ENCODE measurements around the gene NME4.
A peak's percentile ranks its signal among the peaks of the same experiment; 100 is the strongest.

NME4 gene

DNA sequence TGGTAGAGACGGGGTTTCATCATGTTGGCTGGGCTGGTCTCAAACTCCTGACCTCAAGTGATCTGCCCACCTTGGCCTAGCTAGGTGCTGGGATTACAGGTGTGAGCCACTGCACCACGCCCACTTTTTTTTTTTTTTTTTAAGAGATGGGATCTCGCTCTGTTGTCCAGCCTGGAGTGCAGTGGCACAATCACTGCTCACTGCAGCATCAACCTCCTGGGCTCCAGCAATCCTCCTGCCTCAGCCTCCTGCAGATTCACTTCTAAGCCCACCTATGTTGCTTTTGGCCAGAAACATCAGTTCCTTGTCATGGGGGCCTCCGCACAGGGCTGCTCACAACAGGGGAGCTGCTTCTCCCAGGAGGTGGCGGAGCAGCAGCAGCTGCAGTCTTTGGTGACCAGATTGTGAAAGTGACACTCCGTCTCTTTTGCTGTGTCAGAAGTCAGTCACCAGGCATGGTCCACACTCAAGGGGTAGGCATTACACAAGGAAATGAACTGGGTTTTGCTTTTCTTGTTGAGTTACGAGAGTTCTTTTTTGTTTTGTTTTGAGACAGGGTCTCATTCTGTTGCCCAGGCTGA is 4.5 kb upstream of the NME4 start:
- Mint-ChIP-seq H3K27me3 (ENCODE audit: low read depth) (peaks cover 4% of the 10 kb centered on the region), H3K4me3 (no peak overlapping the region), H3K9me3 (no peaks in the 10 kb centered on the region), H3K36me3 (ENCODE audit: low read depth) (no peaks in the 10 kb centered on the region), H3K4me1 (peaks cover 28% of the 10 kb centered on the region), H3K27ac (no peak overlapping the region)
- TF ChIP-seq, protein P1, sequence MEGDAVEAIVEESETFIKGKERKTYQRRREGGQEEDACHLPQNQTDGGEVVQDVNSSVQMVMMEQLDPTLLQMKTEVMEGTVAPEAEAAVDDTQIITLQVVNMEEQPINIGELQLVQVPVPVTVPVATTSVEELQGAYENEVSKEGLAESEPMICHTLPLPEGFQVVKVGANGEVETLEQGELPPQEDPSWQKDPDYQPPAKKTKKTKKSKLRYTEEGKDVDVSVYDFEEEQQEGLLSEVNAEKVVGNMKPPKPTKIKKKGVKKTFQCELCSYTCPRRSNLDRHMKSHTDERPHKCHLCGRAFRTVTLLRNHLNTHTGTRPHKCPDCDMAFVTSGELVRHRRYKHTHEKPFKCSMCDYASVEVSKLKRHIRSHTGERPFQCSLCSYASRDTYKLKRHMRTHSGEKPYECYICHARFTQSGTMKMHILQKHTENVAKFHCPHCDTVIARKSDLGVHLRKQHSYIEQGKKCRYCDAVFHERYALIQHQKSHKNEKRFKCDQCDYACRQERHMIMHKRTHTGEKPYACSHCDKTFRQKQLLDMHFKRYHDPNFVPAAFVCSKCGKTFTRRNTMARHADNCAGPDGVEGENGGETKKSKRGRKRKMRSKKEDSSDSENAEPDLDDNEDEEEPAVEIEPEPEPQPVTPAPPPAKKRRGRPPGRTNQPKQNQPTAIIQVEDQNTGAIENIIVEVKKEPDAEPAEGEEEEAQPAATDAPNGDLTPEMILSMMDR (IDR thresholded peaks at IDR 0.05; ENCODE audit: unreplicated experiment in 3 of 3) = no peak

DNA sequence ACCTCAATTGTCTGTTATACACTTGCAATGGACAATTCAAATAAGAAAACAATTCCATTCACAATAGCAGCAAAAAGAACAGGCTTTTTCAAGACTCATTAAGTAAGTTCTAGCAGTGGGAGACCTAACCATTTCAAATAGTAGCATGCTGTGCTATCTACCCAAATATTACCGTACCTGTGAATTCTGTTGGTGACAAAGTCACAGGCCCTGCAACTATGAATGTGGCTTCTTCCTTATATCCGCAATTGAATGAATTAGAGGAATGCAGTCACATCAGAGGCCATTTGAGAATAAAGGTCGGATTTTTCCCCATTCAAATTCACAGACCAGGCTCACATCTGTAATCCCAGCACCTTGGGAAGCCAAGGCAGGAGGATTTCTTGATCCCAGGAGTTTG is 800 bp upstream of the NME4 start:
- Mint-ChIP-seq H3K27ac (peak overlapping the region; percentile 98 to 99 (median 98)), H3K4me3 (peak overlapping the region; percentile 96 to 99 (median 98)), H3K9me3 (no peaks in the 10 kb centered on the region), H3K36me3 (ENCODE audit: low read depth) (no peaks in the 10 kb centered on the region), H3K4me1 (peaks cover 11% of the 10 kb centered on the region), H3K27me3 (ENCODE audit: low read depth) (no peaks in the 10 kb centered on the region)
- TF ChIP-seq, protein P1 (IDR thresholded peaks at IDR 0.05; ENCODE audit: unreplicated experiment in 3 of 3) = no peak

DNA sequence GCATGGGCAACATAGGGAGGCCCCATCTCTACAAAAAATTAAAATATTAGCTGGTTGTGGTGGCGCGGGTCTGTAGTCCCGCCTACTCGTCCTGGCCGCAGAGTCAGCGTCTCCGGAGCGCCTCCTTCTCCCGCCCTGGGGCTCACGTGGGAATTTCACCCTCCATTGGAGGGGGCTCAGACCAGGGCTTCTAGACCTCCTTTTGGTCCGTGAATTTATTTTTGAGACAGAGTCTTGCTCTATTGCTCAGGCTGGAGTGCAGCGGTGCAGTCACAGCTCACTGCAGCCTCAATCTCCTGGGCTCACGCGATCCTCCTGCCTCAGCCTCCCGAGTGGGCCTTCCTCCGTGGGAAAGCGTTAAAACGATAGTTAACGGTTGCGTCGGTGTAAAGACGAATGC is 394 bp upstream of the NME4 start:
- no peaks in the 10 kb centered on the region for H3K9me3 Mint-ChIP-seq
- peak overlapping the region; percentile 98 to 99 (median 98) for H3K27ac Mint-ChIP-seq
- H3K4me3 Mint-ChIP-seq = peak overlapping the region; percentile 96 to 99 (median 98)
- no peaks in the 10 kb centered on the region for H3K27me3 Mint-ChIP-seq (ENCODE audit: low read depth)
- TF ChIP-seq, protein P1 (IDR thresholded peaks at IDR 0.05; ENCODE audit: unreplicated experiment in 3 of 3) = no peak
- H3K36me3 Mint-ChIP-seq (ENCODE audit: low read depth) = no peaks in the 10 kb centered on the region
- peaks cover 11% of the 10 kb centered on the region for H3K4me1 Mint-ChIP-seq

DNA sequence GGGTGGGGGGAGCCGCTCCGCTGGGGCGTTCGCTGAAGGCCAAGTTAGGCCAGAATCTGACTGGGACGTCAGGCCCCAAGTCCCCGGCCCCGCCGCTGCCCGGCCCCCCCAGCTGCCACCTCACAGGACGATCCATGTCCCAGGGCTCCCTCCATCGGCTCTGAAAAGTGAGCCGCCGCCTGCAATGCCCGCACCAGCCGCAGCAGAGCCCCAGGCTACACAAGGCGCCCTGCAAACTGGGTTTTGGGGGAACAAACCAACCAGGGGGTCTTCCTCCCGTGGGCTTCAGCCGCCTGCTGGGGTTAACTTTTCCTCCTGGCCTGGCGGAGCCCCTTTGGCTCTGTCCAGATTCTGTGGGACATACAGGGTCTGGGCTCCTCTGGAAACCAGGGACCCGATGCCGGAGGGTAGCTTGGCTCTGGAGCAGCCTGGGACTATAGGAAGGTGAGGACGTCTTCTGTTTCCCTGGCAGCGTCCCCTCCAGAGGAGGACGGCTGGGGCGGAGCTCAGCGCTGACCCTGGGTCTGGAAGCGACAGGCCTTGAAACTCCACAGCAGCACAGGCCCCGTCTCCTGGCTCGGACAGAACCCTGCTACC is 835 bp downstream of the NME4 start:
- H3K27ac Mint-ChIP-seq = peak overlapping the region; percentile 75 to 91 (median 90)
- no peaks in the 10 kb centered on the region for H3K9me3 Mint-ChIP-seq
- TF ChIP-seq, protein P1 (IDR thresholded peaks at IDR 0.05; ENCODE audit: unreplicated experiment in 3 of 3) = peak; percentile 36 to 45 (median 43)
- H3K4me1 Mint-ChIP-seq = peaks cover 11% of the 10 kb centered on the region
- H3K27me3 Mint-ChIP-seq (ENCODE audit: low read depth) = no peaks in the 10 kb centered on the region
- H3K4me3 Mint-ChIP-seq = peak overlapping the region; percentile 78 to 84 (median 83)
- H3K36me3 Mint-ChIP-seq (ENCODE audit: low read depth) = no peaks in the 10 kb centered on the region

DNA sequence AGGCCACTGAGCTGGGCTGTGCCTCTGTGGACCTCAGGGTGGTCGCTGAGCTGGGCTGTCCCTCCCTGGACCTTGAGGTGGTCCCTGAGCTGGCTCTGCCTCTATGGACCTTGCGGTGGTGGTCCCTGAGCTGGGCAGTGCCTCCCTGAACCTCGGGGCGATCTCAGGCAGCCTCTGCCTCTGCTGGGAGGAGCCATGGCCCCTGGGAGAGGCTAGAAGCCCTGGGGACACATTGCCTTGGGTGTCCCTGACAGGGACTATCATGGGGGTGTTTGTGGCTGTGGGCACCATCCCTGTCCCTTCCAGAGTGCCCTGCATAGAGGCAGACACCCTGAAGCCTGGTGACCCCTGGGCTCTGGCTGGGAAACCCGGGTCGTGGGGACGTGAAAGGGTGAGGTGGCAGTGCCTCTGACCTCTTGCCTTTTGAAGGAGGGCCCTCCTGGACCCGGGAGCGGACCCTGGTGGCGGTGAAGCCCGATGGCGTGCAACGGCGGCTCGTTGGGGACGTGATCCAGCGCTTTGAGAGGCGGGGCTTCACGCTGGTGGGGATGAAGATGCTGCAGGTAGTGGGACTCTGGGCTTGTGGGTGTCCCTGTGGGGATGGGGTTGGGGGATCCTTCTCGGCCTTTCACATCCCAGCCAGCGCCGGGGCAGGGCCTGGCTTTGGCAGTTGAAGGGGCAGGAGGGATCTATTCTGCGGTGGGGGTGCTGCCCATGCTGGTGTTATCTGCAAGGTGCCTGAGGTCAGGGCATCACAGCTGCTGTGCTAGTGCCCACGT is 1.8 kb downstream of the NME4 start:
- peak overlapping the region; percentile 75 to 91 (median 90) for H3K27ac Mint-ChIP-seq
- TF ChIP-seq, protein P1 (IDR thresholded peaks at IDR 0.05; ENCODE audit: unreplicated experiment in 3 of 3) = no peak
- peaks cover 11% of the 10 kb centered on the region for H3K4me1 Mint-ChIP-seq
- H3K36me3 Mint-ChIP-seq (ENCODE audit: low read depth) = no peaks in the 10 kb centered on the region
- no peaks in the 10 kb centered on the region for H3K9me3 Mint-ChIP-seq
- peak overlapping the region; percentile 83 to 90 (median 85) for H3K4me3 Mint-ChIP-seq
- H3K27me3 Mint-ChIP-seq (ENCODE audit: low read depth) = no peaks in the 10 kb centered on the region
